HG02973 (cell line): ENCODE results near the gene RNF144B.

ENCODE experiments used
- ATAC-seq: cut with Tn5 transposase; IDR thresholded peaks from one replicate; pipeline ENCODE4 v1.9.1; 2021; ENCODE audit warnings: moderate library complexity; ENCODE audit not compliant: unreplicated experiment

RNF144B gene

DNA sequence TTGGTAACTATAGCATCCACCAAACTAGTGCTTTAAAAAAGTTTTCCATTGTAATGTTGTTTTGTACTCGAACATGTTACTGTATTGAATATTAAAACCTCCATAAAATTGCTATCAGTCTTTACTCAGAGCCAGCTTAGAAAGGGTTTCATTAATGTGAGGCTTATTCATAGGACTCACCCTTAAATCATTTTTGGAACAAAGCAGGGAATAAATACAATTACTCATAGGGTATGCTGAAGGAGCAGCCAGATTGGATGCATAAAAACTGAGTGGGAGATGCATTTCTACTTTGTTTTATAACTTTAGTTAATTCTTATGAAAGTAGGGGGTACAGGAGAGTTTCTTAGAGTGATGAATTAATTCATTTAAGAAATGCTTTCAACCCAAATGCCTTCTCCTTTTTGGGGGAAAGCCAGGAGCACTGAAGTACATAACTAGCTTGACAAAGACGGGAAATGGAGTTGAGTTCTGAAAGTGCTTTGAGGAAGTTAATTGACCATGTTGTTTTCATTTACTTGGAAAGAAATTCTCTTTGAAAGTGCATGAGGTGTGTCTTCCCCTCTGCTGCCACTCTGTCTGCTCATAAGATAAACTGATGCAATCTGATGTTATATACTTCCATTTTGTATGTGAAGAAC, 90.3 kb downstream of the RNF144B start:
- ATAC-seq, result no peak

DNA sequence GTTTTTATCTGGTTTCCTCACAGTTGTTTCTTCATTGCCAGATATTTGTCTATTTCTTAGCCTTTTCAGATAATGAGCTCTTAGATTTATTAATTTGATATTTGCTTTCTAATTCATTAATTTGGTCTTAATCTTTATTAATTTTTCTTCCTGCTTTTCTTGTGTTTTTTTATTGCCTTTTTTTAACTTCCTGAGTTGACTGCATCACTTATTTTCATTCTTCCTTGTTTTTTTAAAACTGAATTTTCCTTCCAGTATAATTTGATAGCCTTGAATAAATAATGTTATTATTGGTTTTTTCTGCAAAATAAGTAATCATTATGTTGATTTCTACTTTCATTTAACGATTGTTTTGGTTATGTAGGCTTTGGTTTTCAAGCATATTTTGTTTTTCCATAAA, 91.5 kb downstream of the RNF144B start:
- ATAC-seq, result no peak

DNA sequence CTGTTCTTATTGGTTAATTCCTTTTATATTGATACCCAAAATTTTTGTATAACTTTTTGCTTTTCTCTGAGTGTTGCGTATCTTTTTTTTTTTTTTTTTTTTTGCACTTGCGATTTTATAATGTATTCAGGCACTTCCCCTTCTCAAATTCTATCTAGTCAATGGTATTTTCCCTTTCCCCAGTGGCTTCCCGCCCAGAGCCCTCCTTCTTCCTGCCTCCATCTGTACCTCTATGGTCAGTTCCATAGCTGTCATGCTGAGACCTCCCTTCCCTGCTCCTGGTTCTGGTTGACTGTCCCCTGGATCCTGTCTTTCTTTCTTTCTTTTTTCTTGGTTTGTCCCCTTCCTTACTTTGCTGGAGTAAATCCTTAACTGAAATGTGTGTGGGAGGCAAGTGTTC, 94.7 kb downstream of the RNF144B start:
- no peak for ATAC-seq

DNA sequence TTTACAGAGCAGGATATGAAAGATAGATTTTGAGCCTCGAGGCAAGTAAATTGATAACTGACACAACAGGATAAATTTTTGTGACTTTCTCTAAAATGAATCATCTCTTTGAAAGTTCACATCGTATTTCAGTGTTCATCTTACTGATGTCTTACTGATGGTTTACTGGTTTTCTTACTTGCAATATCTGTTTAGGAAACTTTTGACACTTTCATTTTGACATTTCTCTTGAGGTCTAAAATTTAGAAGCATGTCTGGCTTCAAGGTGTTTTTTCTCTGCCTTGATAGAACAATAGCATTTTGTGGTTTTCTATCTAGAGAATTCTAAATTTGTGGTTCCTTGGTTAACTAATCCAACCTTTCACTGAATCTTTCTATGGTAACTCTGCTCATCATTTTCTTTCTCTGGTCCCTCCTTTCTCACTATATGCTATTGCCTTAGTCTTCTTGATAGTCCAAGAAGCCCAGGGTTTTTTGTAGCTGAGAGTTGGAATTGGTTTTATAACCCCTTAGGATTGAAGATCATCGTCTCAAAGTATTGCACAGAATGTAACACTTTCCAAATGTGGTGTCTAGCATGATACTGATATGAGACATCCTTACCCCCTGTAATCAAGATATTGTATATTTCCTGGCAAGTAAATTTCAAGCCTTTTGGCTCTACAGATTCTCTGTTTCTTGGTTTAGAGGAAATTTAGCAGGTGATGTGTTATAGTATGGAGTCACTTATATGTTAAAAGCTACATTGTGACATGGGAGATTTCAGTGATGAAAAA, 98.7 kb downstream of the RNF144B start:
- ATAC-seq, result no peak

DNA sequence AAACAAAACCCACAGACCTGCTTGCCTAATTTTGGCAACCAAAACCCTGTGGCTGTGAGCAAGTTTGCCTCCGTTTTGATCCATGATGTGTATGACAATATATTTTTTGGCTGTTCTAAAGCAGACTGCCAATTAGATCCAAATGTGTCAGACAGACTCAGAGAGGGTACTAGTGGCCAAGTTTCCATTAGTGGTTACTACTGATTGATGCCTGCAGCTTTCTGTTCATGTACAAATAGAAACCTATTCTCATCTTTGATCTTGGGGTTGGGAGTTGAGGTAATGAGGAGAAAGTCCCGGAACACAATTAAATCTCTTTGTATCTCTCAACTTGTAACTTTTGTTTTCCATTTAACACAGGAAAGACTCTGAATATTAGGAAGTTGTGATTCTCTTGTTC, 100.9 kb downstream of the RNF144B start:
- ATAC-seq, result no peak

DNA sequence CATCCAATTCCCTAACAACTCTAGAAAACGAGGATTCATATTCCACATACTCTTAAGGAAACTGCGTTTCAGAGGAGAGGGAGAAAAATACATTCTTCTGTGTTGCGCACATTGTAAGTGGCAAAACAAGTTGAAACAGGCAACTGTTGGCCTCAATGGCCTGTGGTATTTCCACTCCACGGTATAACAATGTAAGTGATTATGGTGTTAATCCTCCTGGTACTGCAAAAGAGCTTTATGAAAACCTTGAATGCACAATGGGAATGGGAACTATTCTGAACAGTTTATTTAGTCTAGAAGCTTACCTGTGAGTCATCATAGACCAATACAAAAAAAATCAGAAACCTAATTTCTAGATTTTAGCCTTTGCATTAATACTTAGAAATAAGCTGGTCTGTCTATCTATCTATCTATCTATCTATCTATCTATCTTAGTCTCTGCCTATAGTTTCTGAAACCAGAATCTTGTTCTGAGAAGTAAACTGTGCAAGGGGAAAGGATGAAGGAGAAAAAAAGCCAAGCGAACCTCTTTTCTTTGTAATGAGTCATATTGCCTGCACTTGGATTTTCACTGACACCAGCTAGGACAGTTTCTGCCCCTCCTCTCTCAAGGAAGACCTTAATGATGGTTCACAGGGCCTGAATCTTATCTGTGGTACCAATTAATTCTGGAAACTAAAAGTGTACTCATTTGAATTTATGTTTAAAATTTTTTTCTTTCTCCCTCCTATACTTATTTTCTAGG, 101.5 kb downstream of the RNF144B start:
- no peak for ATAC-seq

DNA sequence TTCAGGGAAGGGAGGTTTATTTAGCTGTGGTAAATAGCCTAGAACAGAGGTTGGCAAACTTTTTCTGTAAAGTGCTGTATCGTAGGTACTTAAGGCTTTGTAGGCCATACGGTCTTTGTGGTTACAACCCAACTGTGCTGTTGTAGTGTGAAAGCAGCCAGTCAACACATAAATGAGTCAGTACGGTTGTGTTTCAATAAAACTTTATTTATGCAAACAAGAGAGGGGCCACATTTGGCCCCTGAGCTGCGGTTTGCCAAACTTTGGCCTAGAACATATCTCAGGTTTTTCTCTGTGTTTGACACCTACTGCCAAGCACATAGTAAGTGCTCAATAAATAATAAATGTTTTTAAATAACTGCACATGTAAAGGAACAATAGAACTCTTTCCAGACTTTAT, 102.2 kb downstream of the RNF144B start:
- ATAC-seq, result no peak

DNA sequence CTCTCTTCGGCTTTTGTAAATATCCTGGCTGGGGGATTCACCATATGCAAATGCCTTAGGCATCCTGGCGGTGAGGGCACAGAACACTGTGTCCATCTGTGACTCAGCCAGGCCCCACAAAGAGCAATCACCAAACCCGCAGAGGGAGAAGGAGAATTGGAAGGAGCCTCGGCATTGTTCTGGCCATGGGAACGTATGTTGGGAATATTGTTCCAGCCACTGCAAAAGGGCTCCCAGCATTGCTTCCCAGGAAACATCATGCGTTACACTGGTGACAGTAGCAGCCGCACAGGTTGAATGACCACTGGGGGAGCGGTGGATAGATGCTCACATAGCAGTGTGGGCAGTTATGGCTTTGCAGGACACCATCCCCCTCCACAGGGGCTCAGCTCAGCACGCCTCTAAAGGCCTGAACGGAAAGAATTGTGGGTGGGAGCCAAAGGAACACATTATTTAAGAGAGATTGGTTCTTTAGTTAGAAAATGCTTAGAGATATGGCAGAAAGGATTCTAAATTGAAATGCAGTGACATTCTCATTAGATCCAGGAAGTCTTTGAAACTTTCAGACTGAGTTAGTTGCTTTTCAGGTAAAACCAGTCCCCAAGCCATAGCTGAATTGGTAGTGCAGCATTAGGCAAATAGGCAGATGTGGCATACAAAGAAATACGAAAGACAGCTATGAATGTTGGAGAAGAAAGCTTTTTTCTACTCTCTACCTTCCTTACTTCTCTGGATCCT, 104.3 kb downstream of the RNF144B start:
- no peak for ATAC-seq

DNA sequence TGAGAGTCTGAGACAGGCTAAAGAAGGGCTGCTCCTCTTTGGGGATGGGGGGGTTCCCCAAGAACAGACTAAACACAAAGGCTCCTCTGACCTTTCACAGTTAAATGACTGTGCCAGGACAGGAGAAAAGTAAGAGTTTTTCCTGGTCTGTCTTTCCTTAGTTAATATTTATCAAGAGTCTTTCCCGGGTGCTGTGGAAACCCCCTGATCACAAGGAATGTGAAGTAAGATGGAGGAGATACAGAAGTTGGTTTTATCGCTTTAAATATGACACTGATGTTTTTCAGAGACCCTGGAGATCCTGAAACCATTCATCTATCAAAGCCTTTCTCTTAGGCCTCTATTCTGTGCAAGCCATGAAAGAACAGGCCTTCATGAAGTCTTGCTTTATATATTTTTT, 105.8 kb downstream of the RNF144B start:
- no peak for ATAC-seq

DNA sequence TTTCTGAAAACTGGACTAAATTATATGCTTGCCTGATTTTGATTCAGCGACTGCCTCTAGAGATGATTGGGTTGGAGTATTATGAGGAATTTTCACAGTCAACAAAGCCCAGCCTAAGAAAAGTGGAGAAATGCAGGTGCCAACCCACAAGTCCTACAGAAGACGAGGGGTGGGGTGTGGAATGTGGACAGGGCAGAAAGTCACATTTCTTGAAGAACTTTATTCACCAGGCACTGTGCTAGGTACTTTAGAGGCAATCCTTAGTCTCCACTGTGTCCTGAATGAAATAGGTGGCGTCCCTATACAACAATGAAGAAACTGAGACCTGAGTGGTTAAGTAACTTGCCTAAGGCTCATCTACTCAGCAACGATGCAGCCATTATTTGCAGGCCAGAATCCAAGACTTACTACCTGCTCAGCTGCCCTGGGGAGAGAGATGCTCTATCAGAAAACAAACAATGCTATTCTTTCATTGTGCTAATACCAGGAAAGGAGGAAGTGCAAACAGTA, 106.3 kb downstream of the RNF144B start:
- no peak for ATAC-seq

DNA sequence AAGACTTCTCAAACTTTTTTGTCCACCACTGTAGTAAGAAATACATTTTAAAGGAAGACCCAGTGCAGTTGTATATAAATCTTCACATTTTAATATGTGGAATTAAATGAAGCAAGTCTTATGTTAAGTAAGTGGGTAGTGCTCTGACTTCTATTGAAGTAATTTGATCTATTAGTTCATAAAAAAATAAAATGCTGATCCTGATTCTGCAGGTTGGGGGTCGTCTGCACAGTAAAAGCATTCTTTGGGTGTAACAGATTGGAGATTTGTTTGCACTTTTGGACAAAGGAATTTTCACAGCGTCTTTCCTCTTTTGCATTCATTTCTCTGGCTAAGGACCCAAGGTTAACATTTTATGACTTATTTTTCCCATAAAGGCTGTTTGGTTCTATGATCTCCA, 106.8 kb downstream of the RNF144B start:
- ATAC-seq, result no peak

DNA sequence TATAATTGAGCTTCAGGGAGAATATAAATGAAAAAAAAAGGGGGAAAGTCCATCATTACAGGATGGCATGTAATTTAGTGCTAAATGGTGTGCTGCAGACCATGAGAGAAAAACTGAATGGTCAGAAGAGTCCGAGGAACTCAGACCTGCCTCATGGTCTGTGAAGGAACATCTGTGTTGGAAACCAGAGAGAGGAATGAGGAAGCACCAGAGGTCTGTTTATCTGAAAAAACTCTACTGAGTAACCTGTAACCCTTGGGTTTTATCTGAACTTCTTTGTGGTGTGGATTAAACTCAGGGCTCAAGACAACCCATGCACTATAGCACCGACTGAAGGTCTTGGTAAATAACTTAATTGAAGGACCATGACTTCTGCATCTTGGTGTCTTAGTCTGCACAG, 108.1 kb downstream of the RNF144B start:
- no peak for ATAC-seq

DNA sequence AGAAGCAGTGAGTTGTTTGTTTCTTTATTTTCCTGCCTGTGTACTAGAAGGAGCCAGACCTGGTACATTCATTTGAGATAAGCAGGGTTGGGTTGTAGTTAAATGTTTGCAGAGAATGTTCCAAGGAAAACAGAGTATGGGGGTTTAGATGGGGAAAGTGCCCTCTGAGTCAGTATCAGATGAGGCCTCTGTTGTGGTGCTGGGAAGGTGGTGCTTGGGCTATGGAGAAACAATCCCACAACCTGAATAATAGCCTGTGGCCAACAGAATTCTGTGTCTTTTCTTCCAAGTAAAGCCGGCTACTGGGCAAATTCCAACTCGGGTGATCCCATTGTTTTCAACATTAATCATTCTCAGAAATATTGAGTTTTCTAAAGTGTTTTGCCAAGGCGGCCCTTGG, 109.3 kb downstream of the RNF144B start:
- no peak for ATAC-seq

DNA sequence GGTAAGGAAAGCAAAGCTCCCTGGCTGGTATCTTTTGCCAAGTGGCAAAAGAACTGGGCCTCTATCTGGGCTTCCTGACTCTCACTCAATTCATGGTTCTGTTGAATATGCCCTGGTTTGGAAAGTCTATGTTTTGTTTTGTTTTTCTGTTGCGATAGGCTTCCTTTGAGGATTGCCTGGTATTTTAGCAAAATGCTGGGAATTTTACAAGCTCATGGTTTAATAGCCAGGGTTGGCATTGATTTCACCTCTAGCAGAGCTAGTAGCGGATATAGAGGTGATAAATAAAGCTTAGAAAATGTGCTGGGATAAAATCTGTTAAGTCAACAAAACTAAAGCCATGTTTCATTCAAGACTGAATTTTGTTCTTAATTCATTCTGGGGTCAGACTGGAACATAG, 109.9 kb downstream of the RNF144B start:
- no peak for ATAC-seq

DNA sequence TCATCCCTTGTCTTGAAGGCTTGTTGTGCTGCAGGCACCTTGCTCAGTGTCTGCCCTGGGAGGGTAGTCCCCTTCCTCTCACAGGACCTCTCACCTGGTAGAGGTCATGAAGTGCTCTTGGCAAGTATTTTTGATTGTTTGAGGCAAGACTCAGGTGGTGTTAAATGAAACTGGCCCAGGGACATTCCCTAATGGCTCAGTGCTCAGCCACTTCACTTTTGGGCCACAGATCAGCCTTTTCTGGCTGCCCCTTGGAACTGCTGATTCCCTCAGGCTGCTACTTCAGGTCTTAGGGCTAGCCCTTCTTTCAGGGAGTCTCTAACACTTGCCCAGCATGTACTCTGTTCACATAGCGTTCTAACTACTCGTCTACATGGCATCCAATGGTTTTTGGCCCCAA, 111.3 kb downstream of the RNF144B start:
- ATAC-seq, result no peak

DNA sequence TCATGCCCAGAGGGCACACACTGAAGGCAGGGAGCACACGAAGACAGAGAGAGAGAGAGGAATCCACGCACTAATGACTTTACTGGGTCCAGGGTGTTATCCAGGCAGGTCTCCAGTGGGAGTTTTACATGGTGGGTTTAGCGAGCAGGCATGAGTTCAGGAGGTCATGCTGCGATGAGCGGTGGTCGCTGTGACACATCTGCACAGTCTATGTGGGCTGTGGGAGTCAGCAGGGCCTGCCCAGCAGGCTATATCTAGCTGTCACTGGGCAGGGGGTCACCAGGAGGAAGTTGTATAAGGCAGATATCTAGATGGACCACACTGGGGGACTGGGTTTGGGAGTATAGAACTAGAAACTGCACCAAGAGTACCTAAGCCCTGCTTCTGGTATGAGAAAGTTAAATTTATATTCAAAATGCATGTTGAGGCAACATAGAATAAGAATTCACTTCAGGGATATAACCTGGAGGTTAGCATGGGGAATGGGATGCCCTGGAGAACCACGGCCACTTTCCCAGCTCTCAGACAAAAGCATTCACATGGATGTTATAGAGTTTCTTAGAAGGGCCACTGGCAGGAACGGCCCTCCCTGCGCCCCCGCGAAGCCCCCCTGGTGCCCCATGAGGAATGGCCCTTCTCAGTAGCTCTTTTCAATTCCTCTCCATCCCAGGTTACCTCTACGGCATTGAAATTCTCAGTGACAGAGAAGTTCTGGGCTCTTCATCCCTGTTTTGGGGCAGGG, 113.9 kb downstream of the RNF144B start:
- no peak for ATAC-seq

DNA sequence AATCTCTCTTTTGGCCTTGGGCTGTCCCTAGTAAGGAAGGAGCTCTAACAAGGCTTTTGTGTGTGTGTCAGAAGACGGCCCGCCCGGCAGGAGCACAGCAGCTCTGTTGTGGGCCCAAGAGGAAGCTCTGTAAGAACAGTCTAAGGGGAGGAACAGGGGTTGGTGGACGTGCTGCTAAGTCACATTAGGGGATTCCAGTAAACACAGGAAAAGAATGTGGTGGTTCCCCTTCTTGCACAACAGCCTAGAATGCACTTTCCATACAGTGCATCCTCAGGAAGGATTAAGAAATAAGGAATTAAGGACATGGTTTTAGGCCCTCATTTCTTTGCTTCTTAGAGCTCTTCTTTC, 114.5 kb downstream of the RNF144B start:
- ATAC-seq, result no peak

DNA sequence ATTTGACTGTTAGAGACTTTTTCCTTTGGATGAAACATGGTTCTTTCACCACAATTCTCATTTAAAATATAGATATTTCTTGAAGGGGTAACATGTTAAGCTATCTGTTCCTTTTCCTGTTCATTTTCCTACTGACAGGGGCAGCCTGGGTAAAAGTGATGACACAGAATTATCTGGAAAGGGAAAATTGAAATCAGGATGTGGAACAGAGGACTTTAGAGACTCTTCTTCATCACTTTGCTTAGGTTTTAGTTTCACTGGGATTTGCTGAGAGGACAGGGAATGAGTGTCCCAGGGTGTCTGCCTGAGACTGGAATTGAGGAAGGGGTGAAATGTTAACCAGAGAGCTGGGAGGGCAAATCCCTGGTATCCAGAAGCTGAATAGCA, 116.0 kb downstream of the RNF144B start:
- ATAC-seq, result no peak

DNA sequence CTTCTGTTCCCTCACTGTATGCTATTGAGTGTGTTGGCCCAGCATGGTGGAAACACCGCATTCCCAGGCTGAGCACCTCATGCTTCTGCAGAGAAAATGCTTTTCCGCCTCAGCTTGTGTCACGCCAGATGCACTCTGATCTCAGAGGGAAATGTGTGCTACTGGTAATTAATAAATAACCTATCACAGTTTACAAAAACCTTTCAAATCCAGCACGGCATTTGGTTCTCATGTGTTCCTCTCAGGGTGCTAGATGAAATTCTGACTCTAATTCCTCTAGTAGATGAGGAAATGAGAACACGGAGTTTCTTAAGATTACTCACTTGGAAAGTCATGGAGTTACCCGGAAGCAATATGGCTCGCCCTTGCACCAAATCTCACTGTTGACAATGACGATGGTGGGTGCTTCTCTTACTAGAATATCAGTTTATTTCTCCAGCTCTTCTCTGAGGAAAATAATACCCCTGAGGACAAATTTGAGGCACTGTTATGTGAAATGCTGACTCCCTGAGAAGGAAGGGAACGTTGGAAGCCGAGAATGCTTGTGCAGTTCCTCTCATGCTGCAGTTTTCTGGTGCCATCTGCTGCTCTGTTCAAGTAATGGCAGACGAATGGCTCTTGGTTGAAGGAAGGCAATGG, 116.6 kb downstream of the RNF144B start:
- ATAC-seq, result peak; percentile 83

DNA sequence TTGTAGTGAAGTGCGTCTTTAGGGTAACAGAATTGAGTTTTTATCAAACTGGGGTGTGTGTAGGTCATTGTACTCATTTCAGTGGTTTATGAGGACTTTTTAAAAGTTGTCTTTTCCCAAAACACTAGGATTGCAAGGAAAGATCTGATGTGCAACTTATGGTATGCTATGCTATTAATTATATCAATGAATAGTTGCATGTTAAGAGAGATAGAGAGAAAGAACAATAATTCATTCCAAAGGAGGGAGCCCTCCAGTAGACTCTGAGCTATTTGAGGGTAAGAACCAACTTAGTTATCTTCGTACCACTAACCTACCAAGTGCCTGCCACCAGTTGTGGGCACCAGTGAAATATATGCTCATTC, 117.1 kb downstream of the RNF144B start:
- ATAC-seq, result no peak
